SK-N-SH (cell line): ENCODE data around the gene GSE1. TPM values are rescaled to one million over a fixed set of nuclear protein-coding genes. Genes with fewer than 3 reads are reported as not detected.

Source experiments
- CTCF ChIA-PET: fragments of 300-600, 350-600 bp; formaldehyde crosslinking; extraction: SDS; loops from one replicate; lab custom pipeline; 2021; lab: Yijun Ruan, JAX
- POLR2A ChIA-PET: fragments of 350-600 bp; sonication (Branson Sonifier 250); formaldehyde crosslinking; extraction: SDS; loops from one replicate; lab custom pipeline; 2020; ENCODE audit warnings: antibody characterized with exemption, inconsistent platforms; lab: Yijun Ruan, JAX
- DNase-seq: peaks from one replicate; pipeline ENCODE4 v3.0.0; 2012
- H2AFZ ChIP-seq: fragments of 200-600 bp; sonication (generic); 2 replicates; pipeline ENCODE4 v1.8.1; 2016; ENCODE audit warnings: antibody characterized with exemption, mild to moderate bottlenecking, low read depth
- H3F3A ChIP-seq: fragments of 200-600 bp; sonication (generic); replicated peaks from 2 replicates; pipeline ENCODE3; 2016; ENCODE audit warnings: antibody characterized with exemption, mild to moderate bottlenecking; ENCODE audit not compliant: insufficient read depth
- H3K27ac ChIP-seq, 2 experiments: fragments of 200-500 bp in 1 of 2; fragments of 200-600 bp in 1 of 2; sonication (Bioruptor generic) in 1 of 2; sonication (generic), shearing (Covaris generic) in 1 of 2; 2 replicates each; pipeline versions ENCODE4 v1.5.1 to v1.6.1; 2014 to 2016; ENCODE audit warnings: low read depth in 2 of 2, inconsistent platforms in 1 of 2, low read length in 1 of 2, mild to moderate bottlenecking in 1 of 2, mixed read lengths in 1 of 2
- H3K27me3 ChIP-seq: fragments of 200-600 bp; sonication (generic), shearing (Covaris generic); 2 replicates; pipeline ENCODE4 v1.6.1; 2016; ENCODE audit warnings: mixed run types; ENCODE audit not compliant: insufficient read depth
- H3K36me3 ChIP-seq, 2 experiments: fragments of 200-500 bp in 1 of 2; fragments of 200-600 bp in 1 of 2; sonication (Bioruptor generic) in 1 of 2; sonication (generic) in 1 of 2; replicated peaks in 1 of 2; 2 replicates each; pipeline versions ENCODE3 to v1.5.1; 2014 to 2016; ENCODE audit warnings: low read length in 1 of 2, mild to moderate bottlenecking in 1 of 2; ENCODE audit not compliant: insufficient read depth in 2 of 2, control insufficient read depth in 1 of 2
- H3K4me1 ChIP-seq, 2 experiments: fragments of 200-500 bp in 1 of 2; fragments of 200-600 bp in 1 of 2; sonication (Bioruptor generic) in 1 of 2; sonication (generic), shearing (Covaris generic) in 1 of 2; 2 replicates each; pipeline versions ENCODE4 v1.5.1 to v1.6.1; 2014 to 2016; ENCODE audit warnings: low read depth in 1 of 2, low read length in 1 of 2, mixed run types in 1 of 2; ENCODE audit not compliant: insufficient read depth in 2 of 2, control insufficient read depth in 1 of 2
- H3K4me2 ChIP-seq: fragments of 200-600 bp; sonication (generic), shearing (Covaris generic); 2 replicates; pipeline ENCODE4 v1.6.1; 2017; ENCODE audit warnings: mixed run types
- H3K4me3 ChIP-seq, 2 experiments: fragments of 200-500 bp in 1 of 2; fragments of 200-600 bp in 1 of 2; sonication (Bioruptor generic) in 1 of 2; sonication (generic), shearing (Covaris generic) in 1 of 2; 2 replicates each; pipeline versions ENCODE4 v1.5.1 to v1.8.1; 2014 to 2016; ENCODE audit warnings: low read depth in 2 of 2, inconsistent platforms in 1 of 2, low read length in 1 of 2, mild to moderate bottlenecking in 1 of 2, mixed read lengths in 1 of 2, moderate library complexity in 1 of 2
- H3K79me2 ChIP-seq: fragments of 200-600 bp; sonication (generic); 2 replicates; pipeline ENCODE4 v1.8.1; 2017; ENCODE audit warnings: mild to moderate bottlenecking; ENCODE audit not compliant: insufficient read depth
- H3K9ac ChIP-seq: fragments of 200-600 bp; sonication (generic); 2 replicates; pipeline ENCODE4 v1.6.1; 2017; ENCODE audit warnings: mixed run types
- H3K9me2 ChIP-seq: fragments of 200-600 bp; sonication (generic); 2 replicates; pipeline ENCODE4 v1.6.1; 2017; ENCODE audit warnings: mixed run types
- H3K9me3 ChIP-seq: fragments of 200-600 bp; sonication (generic); 2 replicates; pipeline ENCODE4 v1.6.1; 2017; ENCODE audit warnings: mixed run types, mild to moderate bottlenecking, moderate library complexity
- H4K20me1 ChIP-seq: fragments of 200-600 bp; sonication (generic); 2 replicates; pipeline ENCODE4 v1.6.1; 2017; ENCODE audit warnings: mild to moderate bottlenecking, mixed run types; ENCODE audit not compliant: insufficient read depth
- ELF1 ChIP-seq: IDR thresholded peaks from 2 replicates; pipeline ENCODE4 v1.4.0; 2012
- EZH2phosphoT487 ChIP-seq: fragments of 200-600 bp; sonication (generic); IDR thresholded peaks from 2 replicates; pipeline ENCODE4 v1.6.1; 2017; ENCODE audit warnings: low read depth, mixed run types, mild to moderate bottlenecking, antibody characterized with exemption, moderate library complexity, borderline replicate concordance
- FOXJ3 ChIP-seq: sonication (generic); formaldehyde crosslinking; IDR thresholded peaks from 2 replicates; pipeline ENCODE4 v1.5.1; 2020; ENCODE audit warnings: mild to moderate bottlenecking, missing genetic modification reagents
- GATA2 ChIP-seq: sonication (generic); formaldehyde crosslinking; IDR thresholded peaks from 2 replicates; pipeline ENCODE4 v1.5.0; 2020; ENCODE audit warnings: mild to moderate bottlenecking, missing genetic modification reagents
- IRF3 ChIP-seq: fragments of 150-350 bp; IDR thresholded peaks from 2 replicates; pipeline ENCODE4 v1.6.1; 2016; ENCODE audit warnings: mild to moderate bottlenecking, low read depth, low read length
- MAX ChIP-seq: IDR thresholded peaks from 2 replicates; pipeline ENCODE4 v1.4.0; 2012; ENCODE audit warnings: low read depth
- POLR2AphosphoS5 ChIP-seq: IDR thresholded peaks from 2 replicates; pipeline ENCODE4 v1.6.1; 2012; ENCODE audit warnings: low read depth, low read length
- RAD21 ChIP-seq: IDR thresholded peaks from 2 replicates; pipeline ENCODE4 v1.6.1; 2012; ENCODE audit warnings: mild to moderate bottlenecking, low read length
- RCOR1 ChIP-seq: fragments of 150-350 bp; IDR thresholded peaks from 2 replicates; pipeline ENCODE4 v1.6.1; 2017; ENCODE audit warnings: antibody characterized with exemption, low read length
- REST ChIP-seq: IDR thresholded peaks from 2 replicates; pipeline ENCODE4 v1.6.1; 2012; ENCODE audit warnings: mild to moderate bottlenecking, low read depth, low read length, moderate library complexity
- RFX5 ChIP-seq: IDR thresholded peaks from 2 replicates; pipeline ENCODE4 v1.6.1; 2012; ENCODE audit warnings: mild to moderate bottlenecking, improper control_type of control experiment, low read length
- SIN3A ChIP-seq: IDR thresholded peaks from 2 replicates; pipeline ENCODE4 v1.6.1; 2012; ENCODE audit warnings: low read depth, mild to moderate bottlenecking, low read length, moderate library complexity, borderline replicate concordance
- USF1 ChIP-seq: IDR thresholded peaks from 2 replicates; pipeline ENCODE4 v1.4.0; 2012; ENCODE audit warnings: low read depth, borderline replicate concordance
- USF2 ChIP-seq: fragments of 150-350 bp; IDR thresholded peaks from 2 replicates; pipeline ENCODE4 v1.6.1; 2017; ENCODE audit warnings: antibody characterized with exemption, low read length, low read depth, borderline replicate concordance
- WGBS: methylation state at CpG from one replicate; pipeline ENCODE4 v1.1.6; 2017; ENCODE audit warnings: low lambda C conversion rate; 5-methylcytosine and 5-hydroxymethylcytosine counted together
- polyA plus RNA-seq, 3 experiments: library from polyadenylated mRNA; depleted of rRNA; stranded (reverse); fragments of >200 nt; gene quantifications; 2 replicates each; pipeline ENCODE4 v1.2.3, GENCODE V29; 2012

GSE1 gene
- polyA plus RNA-seq, 1 of the 3 experiments (the other 2 are of a cell fraction) = 26.5 TPM

GRCh38 chr16:85712801-85713200 lies 99.7 kb downstream of the GSE1 start (continued):
- TF ChIP-seq REST (no peak), IRF3 (no peak), MAX (no peak), RAD21 (no peak), USF2 (no peak), POLR2AphosphoS5 (no peak), RFX5 (no peak)
- TF ChIP-seq, all 33 proteins: peak for 0

- Histone ChIP-seq H3K9me3 (no peaks in the 10 kb centered on the region), H3K4me2 (no peak overlapping the region), H3K4me3 (no peak overlapping the region), H3K4me1 (peaks cover 0 to 17% of the 10 kb centered on the region in 2 experiments; a peak in 1 of 4 replicates), H3K79me2 (no peaks in the 10 kb centered on the region; the same call in 1 of the 2 replicates), H3K27ac (no peak overlapping the region), H3K36me3 (peaks cover 0 to 3% of the 10 kb centered on the region in 2 experiments), H2AFZ (no peak overlapping the region), H4K20me1 (peaks cover 21% of the 10 kb centered on the region), H3F3A (peaks cover 5% of the 10 kb centered on the region), H3K9me2 (no peaks in the 10 kb centered on the region), H3K9ac (no peak overlapping the region), H3K27me3 (no peaks in the 10 kb centered on the region)
- TF ChIP-seq GATA2 (CRISPR knock-in tag) (no peak), ELF1 (no peak), SIN3A (no peak), FOXJ3 (CRISPR knock-in tag) (no peak), EZH2phosphoT487 (no peak), RCOR1 (no peak), REST (no peak), USF1 (no peak)
- DNase-seq = no peak
- 96% methylated on average over 22 of the region's 22 CpGs for WGBS
- ChIA-PET POLR2A (no interaction called here), CTCF (interaction anchor here (1.0 to 6.6 kb wide), 4 partner anchors 38 to 104 kb away, joined by 3 to 138 read pairs (median 47); no protein-coding TSS in a partner anchor)
These were observed 102.3 kb downstream of the GSE1 start for GRCh38 chr16:85715169-85716021.
